Activated CD4-positive, alpha-beta T cell treated with anti-CD3 and anti-CD28 coated beads, Interleukin-10, Interleukin-2, amounts not matched to agents 100 ng/mL and 50 ng/mL, durations not matched to agents 16 hours and 8 hours (primary cell): ENCODE measurements around the gene OR9A4.
"Not testable (repeated sequence)": the region's sequence is repeated elsewhere in the genome, so short reads cannot be mapped to it uniquely, and the experiment has no call there.

ENCODE experiments used
- DNase-seq: peaks from one replicate; pipeline ENCODE4 v3.0.0-alpha.2; 2020

Gene OR9A4

GRCh38 chr7:141916099-141916498, at the start of gene OR9A4:
OR9A4 (plus strand) TSS chr7:141916399; CDS start chr7:141918876, 2,477 bp downstream.
- DNase-seq, result no peak

GRCh38 chr7:141866974-141867373, 49.2 kb upstream of the OR9A4 start:
- DNase-seq, result no peak

GRCh38 chr7:141872931-141873330, 43.3 kb upstream of the OR9A4 start:
- DNase-seq, result no peak

GRCh38 chr7:141874787-141875186, 41.4 kb upstream of the OR9A4 start:
- no peak for DNase-seq

- DNase-seq, result no peak
These were observed 40.7 kb upstream of the OR9A4 start for GRCh38 chr7:141875453-141875852.

GRCh38 chr7:141876371-141876770, 39.8 kb upstream of the OR9A4 start:
- no peak for DNase-seq

GRCh38 chr7:141877365-141877764, 38.8 kb upstream of the OR9A4 start:
- no peak for DNase-seq

- no peak for DNase-seq
These were observed 35.2 kb upstream of the OR9A4 start for GRCh38 chr7:141880960-141881359.

GRCh38 chr7:141884539-141885225, 31.5 kb upstream of the OR9A4 start:
- DNase-seq, result peak; percentile 7

GRCh38 chr7:141889321-141889720, 26.9 kb upstream of the OR9A4 start:
- no peak for DNase-seq

GRCh38 chr7:141891336-141891735, 24.9 kb upstream of the OR9A4 start:
- DNase-seq, result no peak

- DNase-seq, result not testable (repeated sequence)
These were observed 16.8 kb upstream of the OR9A4 start for GRCh38 chr7:141899366-141899765.

GRCh38 chr7:141906285-141906684, 9.9 kb upstream of the OR9A4 start:
- no peak for DNase-seq

- no peak for DNase-seq
These were observed 4.8 kb upstream of the OR9A4 start for GRCh38 chr7:141911391-141911790.

- DNase-seq, result no peak
These were observed 634 bp upstream of the OR9A4 start for GRCh38 chr7:141915565-141915964.

GRCh38 chr7:141920281-141920680, 4.1 kb downstream of the OR9A4 start:
- no peak for DNase-seq

- DNase-seq, result no peak
These were observed 12.1 kb downstream of the OR9A4 start for GRCh38 chr7:141928146-141928844.

- no peak for DNase-seq
These were observed 12.6 kb downstream of the OR9A4 start for GRCh38 chr7:141928845-141929195.

- DNase-seq, result no peak
These were observed 14.0 kb downstream of the OR9A4 start for GRCh38 chr7:141930211-141930610.

- no peak for DNase-seq
These were observed 24.9 kb downstream of the OR9A4 start for GRCh38 chr7:141941075-141941474.

GRCh38 chr7:141943846-141944245, 27.6 kb downstream of the OR9A4 start:
- no peak for DNase-seq

GRCh38 chr7:141944811-141945210, 28.6 kb downstream of the OR9A4 start:
- no peak for DNase-seq

GRCh38 chr7:141945356-141945755, 29.2 kb downstream of the OR9A4 start:
- no peak for DNase-seq

GRCh38 chr7:141946796-141947195, 30.6 kb downstream of the OR9A4 start, which contains the start of gene CLEC5A:
CLEC5A (minus strand) TSS chr7:141946974; CDS start chr7:141946292, 682 bp downstream.
- DNase-seq, result no peak

- DNase-seq, result no peak
These were observed 32.8 kb downstream of the OR9A4 start for GRCh38 chr7:141949021-141949420.
